ENCODE measurements around the gene CTSE.

- TF ChIP-seq CTCF (conservative IDR thresholded peaks at IDR 0.05; ENCODE audit: low read depth, low read length), result no peak
- no peak for TF ChIP-seq POLR2A (IDR thresholded peaks at IDR 0.05; ENCODE audit: low read depth, low read length)
- no peak for TF ChIP-seq MAZ (IDR thresholded peaks at IDR 0.05; ENCODE audit: borderline replicate concordance, low read depth, low read length)
- no peak for TF ChIP-seq RFX5 (IDR thresholded peaks at IDR 0.05; ENCODE audit: low read depth, low read length)
- no peak for TF ChIP-seq ELK1 (IDR thresholded peaks at IDR 0.05; ENCODE audit: borderline replicate concordance, low read depth, low read length)
- TF ChIP-seq SMC3 (IDR thresholded peaks at IDR 0.05; ENCODE audit: low read depth, low read length), result no peak
- TF ChIP-seq FOS (IDR thresholded peaks at IDR 0.05; ENCODE audit: low read depth, low read length), result no peak
- no peak for TF ChIP-seq BHLHE40 (IDR thresholded peaks at IDR 0.05; ENCODE audit: low read depth, low read length)
- TF ChIP-seq RAD21 (IDR thresholded peaks at IDR 0.05; ENCODE audit: low read length), result no peak
- no peak for TF ChIP-seq USF2 (IDR thresholded peaks at IDR 0.05; ENCODE audit: low read depth, low read length)
- no peak for TF ChIP-seq CHD1 (IDR thresholded peaks at IDR 0.05; ENCODE audit: low read depth, low read length)
- TF ChIP-seq CEBPB (IDR thresholded peaks at IDR 0.05; ENCODE audit: low read depth, low read length), result no peak
- TF ChIP-seq MXI1 (IDR thresholded peaks at IDR 0.05; ENCODE audit: borderline replicate concordance, low read depth, low read length), result no peak
Observed at GRCh38 chr1:206039046-206039973, 15.6 kb upstream of the CTSE start.
